Right lobe of liver (tissue), 4 donors: Measurements from ENCODE around the gene CACNA1S.

Experiments used
- CTCF ChIP-seq, 4 donors: fragments of 200-600 bp in 3 of 4; fragments of 450-650 bp in 1 of 4; IDR thresholded peaks; one replicate each; pipeline versions ENCODE4 v1.5.1 to v1.8.0; 2016 to 2022; ENCODE audit warnings: antibody characterized with exemption in 4 of 4, mild to moderate bottlenecking in 2 of 4
- POLR2A ChIP-seq: fragments of 450-650 bp; IDR thresholded peaks from one replicate; pipeline ENCODE4 v1.6.1; 2017; ENCODE audit warnings: antibody characterized with exemption, mild to moderate bottlenecking
- donor health status: DM: no; HTN: no; CAD: no.
- donor health status: DM: no; HTN: no; CAD: no.
- donor health status: DM: no; HTN: yes; CAD: no.

GRCh38 chr1:201053155-201053860 lies 58.9 kb downstream of the CACNA1S start:
- TF ChIP-seq CTCF (IDR thresholded peaks at IDR 0.05), result no peak
- no peak for TF ChIP-seq POLR2A
